GM19035 (cell line): ENCODE measurements around the gene SMIM24.
"Not testable (repeated sequence)": the region's sequence is repeated elsewhere in the genome, so short reads cannot be mapped to it uniquely, and the experiment has no call there.

Source experiments
- ATAC-seq: cut with Tn5 transposase; IDR thresholded peaks from one replicate; pipeline ENCODE4 v1.9.1; 2021; ENCODE audit not compliant: unreplicated experiment

SMIM24 gene

DNA sequence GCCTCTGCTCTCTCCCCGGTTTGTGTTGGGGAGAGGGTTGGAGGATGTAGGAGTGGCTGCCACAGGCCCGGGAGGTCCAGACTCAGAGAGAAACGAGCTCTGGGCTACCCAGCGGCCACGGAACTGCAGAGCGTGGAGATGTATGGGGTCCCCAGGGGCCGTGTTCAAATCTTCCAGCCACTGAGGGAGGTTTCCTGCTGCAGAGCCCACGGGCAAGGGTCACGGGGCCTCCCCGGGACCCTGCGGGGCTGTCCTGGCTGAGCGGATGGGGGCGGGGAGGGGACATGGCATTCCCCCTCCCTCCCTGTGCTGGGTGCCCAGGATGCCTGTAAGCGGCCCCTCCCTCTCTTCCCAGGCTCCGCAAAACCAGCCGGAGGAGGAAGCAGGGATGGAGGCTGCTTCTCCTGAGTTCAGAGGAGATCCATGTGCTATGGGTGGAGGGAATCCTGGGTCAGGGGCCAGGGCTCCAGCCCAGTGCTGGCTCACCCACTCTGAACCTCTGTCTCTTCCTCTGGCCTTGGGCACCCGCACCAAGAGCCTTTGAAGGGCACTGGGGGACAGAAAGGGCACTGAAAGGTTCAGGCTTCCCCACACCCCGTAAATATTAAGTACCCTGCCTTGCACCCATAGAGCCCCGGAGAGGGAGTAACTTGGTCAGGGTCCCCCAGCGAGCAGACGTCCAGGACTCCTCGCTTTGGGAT, 22.6 kb downstream of the SMIM24 start:
- ATAC-seq = no peak

DNA sequence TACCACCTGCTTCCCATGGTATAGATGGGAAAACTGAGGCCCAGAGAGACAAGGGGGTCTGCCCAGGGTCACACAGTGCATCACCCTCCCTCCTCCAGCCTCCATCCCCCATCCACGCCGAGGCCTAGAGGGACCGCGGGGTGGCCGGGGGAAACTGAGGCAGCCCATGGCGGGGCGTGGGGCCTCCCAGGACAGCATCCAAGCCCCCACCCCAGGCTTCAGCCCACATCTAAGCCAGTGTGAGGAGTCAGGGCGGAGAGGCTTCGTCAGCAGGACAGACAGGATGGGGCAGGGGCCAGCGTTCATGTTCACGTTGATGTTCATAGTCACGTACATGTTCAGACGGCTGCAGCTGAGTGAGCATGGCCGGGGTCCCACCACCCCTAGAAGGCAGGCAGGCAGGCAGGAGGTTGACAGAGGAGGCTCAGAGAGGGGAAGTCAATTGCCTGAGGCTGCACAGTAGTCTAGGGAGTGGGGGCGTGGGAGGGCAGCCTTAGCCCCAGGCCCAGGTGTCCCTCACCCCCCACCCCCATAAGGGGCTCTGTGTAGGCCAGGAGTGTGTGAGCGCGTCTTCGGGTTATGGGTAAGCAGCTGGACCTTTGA, 23.3 kb downstream of the SMIM24 start:
- no peak for ATAC-seq

- no peak for ATAC-seq
Observed at GRCh38 chr19:3455960-3456601, 24.2 kb downstream of the SMIM24 start.

DNA sequence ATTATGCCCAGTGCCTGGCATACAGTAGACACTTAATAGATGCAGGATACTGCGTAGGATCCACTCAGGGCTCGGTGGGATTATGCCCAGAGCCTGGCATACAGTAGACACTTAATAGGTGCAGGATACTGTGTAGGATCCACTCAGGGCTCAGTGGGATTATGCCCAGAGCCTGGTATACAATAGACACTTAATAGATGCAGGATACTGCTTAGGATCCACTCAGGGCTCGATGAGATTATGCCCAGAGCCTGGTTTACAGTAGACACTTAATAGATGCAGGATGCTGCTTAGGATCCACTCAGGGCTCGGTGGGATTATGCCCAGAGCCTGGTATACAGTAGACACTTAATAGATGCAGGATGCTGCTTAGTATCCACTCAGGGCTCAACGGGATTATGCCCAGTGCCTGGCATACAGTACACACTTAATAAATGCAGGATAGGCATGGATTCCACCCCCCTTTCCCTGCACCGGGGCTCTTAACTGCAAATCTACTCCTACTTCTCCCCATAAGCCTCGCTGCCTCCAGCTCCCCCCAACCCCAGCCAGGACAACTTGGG, 24.9 kb downstream of the SMIM24 start:
- ATAC-seq = no peak

- ATAC-seq = no peak
Observed at GRCh38 chr19:3454656-3455392, 25.5 kb downstream of the SMIM24 start.

DNA sequence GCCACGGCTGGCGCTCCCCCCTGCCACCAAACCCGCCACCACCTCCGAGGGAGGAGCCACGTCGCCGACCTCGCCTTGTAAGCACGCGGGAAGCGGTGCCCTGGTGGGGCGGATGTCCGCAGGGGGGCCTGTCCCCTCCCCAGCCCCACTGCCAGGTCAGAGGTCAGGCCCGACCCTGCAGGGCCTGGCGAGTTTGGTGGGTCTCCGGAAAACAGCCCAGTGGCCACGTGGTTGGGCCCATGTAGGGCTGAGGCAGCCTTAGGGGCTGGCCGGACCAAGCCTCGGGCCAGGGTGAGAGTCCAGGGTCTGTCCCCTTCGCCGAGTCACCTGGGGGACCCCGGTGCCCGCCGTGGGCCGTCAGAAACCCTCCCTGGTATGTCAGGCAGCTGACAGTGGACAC, 26.5 kb downstream of the SMIM24 start:
- no peak for ATAC-seq

DNA sequence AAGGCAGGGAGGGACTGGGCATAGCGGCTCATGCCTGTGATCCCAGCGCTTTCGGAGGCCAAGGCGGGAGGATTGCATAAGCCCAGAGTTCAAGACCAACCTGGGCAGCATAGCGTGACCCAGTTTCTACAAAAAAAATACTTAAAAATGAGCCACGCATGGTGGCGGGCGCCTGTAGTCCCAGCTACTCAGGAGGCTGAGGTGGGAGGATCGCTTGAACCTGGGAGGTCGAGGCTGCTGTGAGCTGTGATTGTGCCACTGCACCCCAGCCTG, 27.4 kb downstream of the SMIM24 start:
- not testable (repeated sequence) for ATAC-seq

DNA sequence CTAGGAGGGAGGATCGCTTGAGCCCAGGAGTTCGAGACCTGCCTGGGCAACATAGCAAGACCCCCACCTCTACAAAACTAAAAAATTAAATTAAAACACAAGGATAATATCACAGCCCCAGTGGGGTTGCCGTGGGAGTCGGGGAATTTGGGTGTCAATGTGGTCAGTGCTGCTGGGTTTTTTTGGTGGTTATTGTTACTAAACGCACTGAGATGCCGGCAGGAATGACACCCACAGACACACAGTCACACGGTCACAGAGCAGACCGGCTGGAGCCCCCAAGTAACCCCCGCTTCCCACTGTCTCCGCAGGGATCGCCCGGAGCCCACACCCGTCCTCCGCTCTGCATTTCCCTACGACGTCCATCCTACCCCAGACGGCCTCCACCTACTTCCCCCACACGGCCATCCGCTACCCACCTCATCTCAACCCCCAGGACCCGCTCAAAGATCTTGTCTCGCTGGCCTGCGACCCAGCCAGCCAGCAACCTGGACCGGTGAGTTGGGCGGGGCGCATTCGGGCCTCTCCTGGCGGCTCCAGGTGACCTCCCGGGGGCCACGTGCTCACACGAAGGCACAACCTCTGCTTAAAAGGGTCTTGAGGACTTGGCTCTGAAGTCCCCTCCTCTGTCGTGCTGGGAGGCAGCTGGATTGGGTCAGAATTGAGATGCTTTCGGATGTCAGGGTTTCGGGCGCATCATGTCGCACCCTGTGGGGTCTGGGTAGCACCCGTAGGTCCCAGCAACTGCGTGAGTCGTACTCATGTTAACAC, 28.0 kb downstream of the SMIM24 start:
- ATAC-seq = no peak

GRCh38 chr19:3451451-3451866, 28.9 kb downstream of the SMIM24 start:
- ATAC-seq = no peak

GRCh38 chr19:3450796-3451411, 29.4 kb downstream of the SMIM24 start:
- no peak for ATAC-seq

DNA sequence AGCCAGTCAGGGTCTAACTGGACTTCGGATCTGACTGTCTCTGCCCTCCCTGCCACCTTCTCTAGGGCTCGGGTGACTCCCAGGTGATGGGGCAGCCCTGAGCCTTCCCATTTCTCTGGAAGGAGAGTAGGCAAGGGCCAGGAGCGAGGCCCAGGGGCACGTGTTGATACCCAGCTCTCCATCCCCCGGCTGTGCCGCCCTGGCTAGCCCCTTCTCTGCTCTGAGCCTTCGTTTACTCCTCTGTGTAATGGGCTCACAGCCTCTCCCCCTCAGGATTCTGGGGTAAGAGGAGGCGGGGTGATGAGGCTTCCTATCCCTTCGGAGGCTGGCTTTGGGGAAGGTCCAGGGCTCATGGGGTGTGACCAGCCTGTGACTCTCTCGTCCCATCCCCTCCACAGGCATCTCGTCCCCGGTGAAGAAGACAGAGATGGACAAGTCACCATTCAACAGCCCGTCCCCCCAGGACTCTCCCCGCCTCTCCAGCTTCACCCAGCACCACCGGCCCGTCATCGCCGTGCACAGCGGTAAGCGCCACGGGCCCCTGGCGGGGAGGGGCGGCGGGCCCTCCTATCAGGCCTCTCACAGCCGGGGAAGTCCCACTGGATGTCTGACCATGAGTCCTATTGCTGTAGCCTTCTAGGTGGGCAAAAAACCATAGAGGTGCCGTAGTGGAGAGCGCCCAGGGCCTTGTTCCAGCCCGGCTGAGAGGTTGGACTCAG, 31.6 kb downstream of the SMIM24 start:
- no peak for ATAC-seq

- ATAC-seq = not testable (repeated sequence)
Observed at GRCh38 chr19:3446657-3447056, 33.7 kb downstream of the SMIM24 start.

- ATAC-seq = no peak
Observed at GRCh38 chr19:3444695-3445234, 35.6 kb downstream of the SMIM24 start.

GRCh38 chr19:3443840-3444694, 36.3 kb downstream of the SMIM24 start:
- ATAC-seq = no peak

DNA sequence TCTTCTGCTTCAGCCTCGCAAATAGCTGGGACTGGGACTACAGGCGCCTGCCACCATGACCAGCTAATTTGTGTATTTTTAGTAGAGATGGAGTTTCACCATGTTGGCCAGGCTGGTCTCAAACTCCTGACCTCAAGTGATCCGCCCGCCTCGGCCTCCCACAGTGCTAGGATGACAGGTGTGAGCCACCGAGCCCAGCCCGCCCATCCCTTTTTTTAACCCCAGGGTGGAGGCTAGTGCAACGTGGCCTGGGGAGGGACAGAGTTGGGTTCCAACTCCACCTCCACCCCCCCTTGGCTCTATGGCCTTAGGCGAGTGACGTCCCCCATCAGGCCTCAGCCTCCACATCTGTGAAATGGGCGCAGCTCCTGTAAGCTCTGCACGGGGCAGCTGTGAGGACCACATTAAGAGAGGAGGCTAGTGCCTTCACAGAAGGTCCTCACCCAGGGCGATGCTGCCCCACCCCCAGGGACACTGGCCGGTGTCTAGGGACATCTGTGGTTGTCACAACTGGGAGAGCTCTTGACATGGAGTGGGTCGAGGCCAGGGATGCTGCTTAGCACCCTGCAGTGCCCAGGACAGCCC, 37.7 kb downstream of the SMIM24 start:
- no peak for ATAC-seq

GRCh38 chr19:3441986-3442329, 38.4 kb downstream of the SMIM24 start:
- no peak for ATAC-seq

- ATAC-seq = no peak
Observed at GRCh38 chr19:3441089-3441985, 39.0 kb downstream of the SMIM24 start.
